Measurements from ENCODE around the gene POLR1A. TPM values are rescaled to one million over a fixed set of nuclear protein-coding genes. Genes with fewer than 3 reads are reported as not detected.

Gene POLR1A
- total RNA-seq, 1 donor: 17.4 TPM

GRCh38 chr2:86064006-86064405 lies 41.7 kb downstream of the POLR1A start:
- Histone ChIP-seq H3K36me3 (ENCODE audit: insufficient read depth, low read length) (peaks cover 63% of the 10 kb centered on the region), H3K4me2 (ENCODE audit: insufficient read depth, low read length) (no peak overlapping the region), H3K27me3 (ENCODE audit: insufficient read depth, low read length) (no peaks in the 10 kb centered on the region), H3K79me2 (ENCODE audit: insufficient read depth, low read length) (no peaks in the 10 kb centered on the region), H4K20me1 (ENCODE audit: insufficient read depth, low read length) (no peaks in the 10 kb centered on the region), H3K9me3 (ENCODE audit: low read depth, low read length) (no peaks in the 10 kb centered on the region), H3K4me3 (ENCODE audit: insufficient read depth, low read length) (no peak overlapping the region), H3K4me1 (ENCODE audit: insufficient read depth, low read length) (peaks cover 22% of the 10 kb centered on the region), H3K27ac (ENCODE audit: low read depth, low read length) (peak overlapping the region; percentile 11), H2AFZ (ENCODE audit: low read length) (no peak overlapping the region)
- no peak for DNase-seq (ENCODE audit: insufficient read length, low spot score, missing footprints)
- no peak for TF ChIP-seq CTCF (IDR thresholded peaks at IDR 0.05; ENCODE audit: extremely low read depth, low read depth, low read length)

GRCh38 chr2:86062043-86062442 lies 43.6 kb downstream of the POLR1A start:
- Histone ChIP-seq H2AFZ (ENCODE audit: low read length) (no peak overlapping the region), H3K9me3 (ENCODE audit: low read depth, low read length) (no peaks in the 10 kb centered on the region), H3K4me3 (ENCODE audit: insufficient read depth, low read length) (no peak overlapping the region), H3K36me3 (ENCODE audit: insufficient read depth, low read length) (peaks cover 49% of the 10 kb centered on the region), H3K27ac (ENCODE audit: low read depth, low read length) (peak overlapping the region; percentile 43), H3K4me2 (ENCODE audit: insufficient read depth, low read length) (no peak overlapping the region), H3K27me3 (ENCODE audit: insufficient read depth, low read length) (no peaks in the 10 kb centered on the region), H3K79me2 (ENCODE audit: insufficient read depth, low read length) (no peaks in the 10 kb centered on the region), H3K4me1 (ENCODE audit: insufficient read depth, low read length) (peaks cover 14% of the 10 kb centered on the region), H4K20me1 (ENCODE audit: insufficient read depth, low read length) (no peaks in the 10 kb centered on the region)
- no peak for TF ChIP-seq CTCF (IDR thresholded peaks at IDR 0.05; ENCODE audit: extremely low read depth, low read depth, low read length)
- DNase-seq (ENCODE audit: insufficient read length, low spot score, missing footprints): no peak

- H3K4me3 ChIP-seq (ENCODE audit: insufficient read depth, low read length): no peak overlapping the region
- no peak overlapping the region for H2AFZ ChIP-seq (ENCODE audit: low read length)
- H3K4me2 ChIP-seq (ENCODE audit: insufficient read depth, low read length): no peak overlapping the region
- no peaks in the 10 kb centered on the region for H3K27me3 ChIP-seq (ENCODE audit: insufficient read depth, low read length)
- no peaks in the 10 kb centered on the region for H3K79me2 ChIP-seq (ENCODE audit: insufficient read depth, low read length)
- no peak overlapping the region for H3K27ac ChIP-seq (ENCODE audit: low read depth, low read length)
- peaks cover 27% of the 10 kb centered on the region for H3K36me3 ChIP-seq (ENCODE audit: insufficient read depth, low read length)
- DNase-seq (ENCODE audit: insufficient read length, low spot score, missing footprints): no peak
- TF ChIP-seq CTCF (IDR thresholded peaks at IDR 0.05; ENCODE audit: extremely low read depth, low read depth, low read length): no peak
- H4K20me1 ChIP-seq (ENCODE audit: insufficient read depth, low read length): peaks cover 3% of the 10 kb centered on the region
- H3K4me1 ChIP-seq (ENCODE audit: insufficient read depth, low read length): peaks cover 2% of the 10 kb centered on the region
- no peaks in the 10 kb centered on the region for H3K9me3 ChIP-seq (ENCODE audit: low read depth, low read length)
Measured at GRCh38 chr2:86056590-86057331, 48.9 kb downstream of the POLR1A start.

GRCh38 chr2:86055314-86055713 lies 50.4 kb downstream of the POLR1A start:
- no peak overlapping the region for H3K27ac ChIP-seq (ENCODE audit: low read depth, low read length)
- H4K20me1 ChIP-seq (ENCODE audit: insufficient read depth, low read length): peaks cover 3% of the 10 kb centered on the region
- DNase-seq (ENCODE audit: insufficient read length, low spot score, missing footprints): no peak
- H3K4me2 ChIP-seq (ENCODE audit: insufficient read depth, low read length): no peak overlapping the region
- H3K79me2 ChIP-seq (ENCODE audit: insufficient read depth, low read length): no peaks in the 10 kb centered on the region
- no peak overlapping the region for H3K4me3 ChIP-seq (ENCODE audit: insufficient read depth, low read length)
- H3K9me3 ChIP-seq (ENCODE audit: low read depth, low read length): no peaks in the 10 kb centered on the region
- no peaks in the 10 kb centered on the region for H3K4me1 ChIP-seq (ENCODE audit: insufficient read depth, low read length)
- peaks cover 27% of the 10 kb centered on the region for H3K36me3 ChIP-seq (ENCODE audit: insufficient read depth, low read length)
- no peak for TF ChIP-seq CTCF (IDR thresholded peaks at IDR 0.05; ENCODE audit: extremely low read depth, low read depth, low read length)
- H3K27me3 ChIP-seq (ENCODE audit: insufficient read depth, low read length): no peaks in the 10 kb centered on the region
- H2AFZ ChIP-seq (ENCODE audit: low read length): no peak overlapping the region
